Stimulated activated CD4-positive, alpha-beta T cell treated with anti-CD3 and anti-CD28 coated beads, TNF-alpha, amount 100 ng/mL, for 48 hours (primary cell): Measurements from ENCODE around the gene UNC5C.

Experiments used
- DNase-seq, 3 donors: peaks; one replicate each; pipeline ENCODE4 v3.0.0-alpha.2; 2020; ENCODE audit warnings: low read depth in 3 of 3

Gene UNC5C

GRCh38 chr4:95402299-95402698, 146.5 kb downstream of the UNC5C start:
- no peak for DNase-seq

GRCh38 chr4:95398217-95398616, 150.6 kb downstream of the UNC5C start:
- DNase-seq: no peak

GRCh38 chr4:95394752-95395306, 153.9 kb downstream of the UNC5C start:
- DNase-seq: no peak

- DNase-seq: no peak
Observed at GRCh38 chr4:95393821-95394220, 155.0 kb downstream of the UNC5C start.

GRCh38 chr4:95388911-95389310, 159.9 kb downstream of the UNC5C start:
- DNase-seq: no peak

- DNase-seq: no peak
Observed at GRCh38 chr4:95387719-95388118, 161.1 kb downstream of the UNC5C start.

- DNase-seq: no peak
Observed at GRCh38 chr4:95386410-95386809, 162.4 kb downstream of the UNC5C start.

- DNase-seq: no peak
Observed at GRCh38 chr4:95381843-95382580, 166.8 kb downstream of the UNC5C start.

GRCh38 chr4:95379633-95380032, 169.1 kb downstream of the UNC5C start:
- DNase-seq: no peak

- DNase-seq: no peak
Observed at GRCh38 chr4:95377366-95377900, 171.3 kb downstream of the UNC5C start.

GRCh38 chr4:95371476-95372224, 177.1 kb downstream of the UNC5C start:
- DNase-seq: no peak

- no peak for DNase-seq
Observed at GRCh38 chr4:95367824-95368223, 180.9 kb downstream of the UNC5C start.

- no peak for DNase-seq
Observed at GRCh38 chr4:95363966-95364365, 184.8 kb downstream of the UNC5C start.

- DNase-seq: no peak
Observed at GRCh38 chr4:95363559-95363925, 185.2 kb downstream of the UNC5C start.

- no peak for DNase-seq
Observed at GRCh38 chr4:95362906-95363558, 185.7 kb downstream of the UNC5C start.

- DNase-seq: no peak
Observed at GRCh38 chr4:95362066-95362465, 186.7 kb downstream of the UNC5C start.

GRCh38 chr4:95361696-95361965, 187.1 kb downstream of the UNC5C start:
- DNase-seq: no peak

GRCh38 chr4:95360906-95361695, 187.7 kb downstream of the UNC5C start:
- no peak for DNase-seq

- no peak for DNase-seq
Observed at GRCh38 chr4:95360256-95360903, 188.4 kb downstream of the UNC5C start.

- DNase-seq: no peak
Observed at GRCh38 chr4:95358421-95358820, 190.4 kb downstream of the UNC5C start.

GRCh38 chr4:95355021-95355420, 193.8 kb downstream of the UNC5C start:
- no peak for DNase-seq
